Measurements from ENCODE around the gene GTF2A1. TPM values are rescaled to one million over a fixed set of nuclear protein-coding genes. Genes with fewer than 3 reads are reported as not detected.

Gene GTF2A1
- total RNA-seq, 3 donors from 2014 or later, result 42.8 to 44.4 (median 43.4) TPM

DNA sequence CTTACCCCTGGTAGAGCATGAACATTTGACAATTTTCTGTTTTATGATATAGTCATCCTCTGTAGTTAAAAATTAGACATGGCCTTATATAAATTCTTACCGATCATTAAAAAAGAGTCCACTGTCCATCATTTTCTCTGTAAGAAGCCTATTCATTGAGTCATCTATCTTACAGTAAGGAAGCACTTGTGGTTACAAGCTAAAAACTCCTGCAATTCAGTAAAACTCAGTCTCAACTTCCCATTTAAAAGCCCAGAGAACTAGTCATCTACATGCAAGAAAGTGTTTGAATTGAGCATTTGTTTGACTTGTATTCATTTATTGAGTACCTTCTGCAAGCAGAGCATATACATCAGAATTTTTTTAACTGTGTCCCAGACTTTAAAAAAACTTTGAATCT is 63.3 kb downstream of the GTF2A1 start:
- ATAC-seq (no peak), DNase-seq (no peak)
- Mint-ChIP-seq H3K4me1 (ENCODE audit: low read depth) (peaks cover 6% of the 10 kb centered on the region), H3K9me3 (no peaks in the 10 kb centered on the region), H3K36me3 (ENCODE audit: insufficient read depth) (no peaks in the 10 kb centered on the region), H3K4me3 (no peak overlapping the region), H3K27me3 (ENCODE audit: low read depth) (peaks cover 2% of the 10 kb centered on the region)

DNA sequence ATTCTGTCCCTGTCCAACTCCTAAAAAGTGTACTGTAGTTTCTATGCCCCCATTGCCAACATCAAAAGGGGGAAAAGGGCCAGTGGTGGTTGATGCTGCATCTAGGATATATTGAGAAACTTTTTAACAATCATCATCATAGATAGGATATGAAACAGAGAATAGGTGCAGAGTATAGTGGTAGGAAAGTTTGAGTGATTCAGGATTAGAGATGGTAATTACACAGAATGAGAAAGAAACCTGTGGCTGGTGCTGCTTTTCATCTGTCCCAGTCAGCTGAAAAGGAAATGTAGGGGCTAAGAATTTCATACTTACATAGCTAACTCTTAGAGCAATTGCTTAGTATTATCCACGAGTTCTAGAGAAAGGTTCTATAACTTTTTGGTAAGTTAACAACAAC is 67.6 kb downstream of the GTF2A1 start:
- Mint-ChIP-seq H3K27me3 (ENCODE audit: low read depth) (peaks cover 2% of the 10 kb centered on the region), H3K9me3 (peaks cover 4% of the 10 kb centered on the region), H3K4me1 (ENCODE audit: low read depth) (peaks cover 6% of the 10 kb centered on the region), H3K4me3 (no peak overlapping the region), H3K36me3 (ENCODE audit: insufficient read depth) (no peaks in the 10 kb centered on the region)
- ATAC-seq (peak; percentile 89 to 94), DNase-seq (no peak)

DNA sequence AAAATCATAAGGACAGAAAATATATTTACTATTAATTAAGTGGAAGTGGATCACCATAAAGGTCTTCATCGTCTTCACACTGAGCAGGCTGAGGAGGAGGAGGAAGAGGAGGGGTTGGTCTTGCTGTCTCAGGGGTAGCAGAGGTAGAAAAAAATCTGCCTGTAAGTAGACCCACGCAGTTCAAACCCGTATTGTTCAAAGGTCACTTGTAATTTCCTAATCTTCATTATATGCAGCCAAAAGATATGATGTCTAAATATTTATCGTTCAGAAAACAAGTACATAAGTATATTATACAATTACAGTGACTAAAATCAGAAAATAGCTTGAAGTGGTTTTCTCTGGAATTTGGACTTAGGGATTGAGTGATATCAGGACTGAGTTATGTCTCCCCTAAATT is 72.1 kb downstream of the GTF2A1 start:
- no peak overlapping the region for H3K4me3 Mint-ChIP-seq
- H3K4me1 Mint-ChIP-seq (ENCODE audit: low read depth), result peaks cover 17% of the 10 kb centered on the region
- H3K27me3 Mint-ChIP-seq (ENCODE audit: low read depth), result no peaks in the 10 kb centered on the region
- DNase-seq (no peak), ATAC-seq (no peak)
- peaks cover 4% of the 10 kb centered on the region for H3K9me3 Mint-ChIP-seq
- no peaks in the 10 kb centered on the region for H3K36me3 Mint-ChIP-seq (ENCODE audit: insufficient read depth)

GRCh38 chr14:81147140-81147897 is 73.4 kb downstream of the GTF2A1 start:
- peaks cover 4% of the 10 kb centered on the region for H3K9me3 Mint-ChIP-seq
- peaks cover 11% of the 10 kb centered on the region for H3K4me1 Mint-ChIP-seq (ENCODE audit: low read depth)
- no peaks in the 10 kb centered on the region for H3K36me3 Mint-ChIP-seq (ENCODE audit: insufficient read depth)
- no peak for ATAC-seq
- no peak overlapping the region for H3K4me3 Mint-ChIP-seq
- no peak for DNase-seq
- no peaks in the 10 kb centered on the region for H3K27me3 Mint-ChIP-seq (ENCODE audit: low read depth)

DNA sequence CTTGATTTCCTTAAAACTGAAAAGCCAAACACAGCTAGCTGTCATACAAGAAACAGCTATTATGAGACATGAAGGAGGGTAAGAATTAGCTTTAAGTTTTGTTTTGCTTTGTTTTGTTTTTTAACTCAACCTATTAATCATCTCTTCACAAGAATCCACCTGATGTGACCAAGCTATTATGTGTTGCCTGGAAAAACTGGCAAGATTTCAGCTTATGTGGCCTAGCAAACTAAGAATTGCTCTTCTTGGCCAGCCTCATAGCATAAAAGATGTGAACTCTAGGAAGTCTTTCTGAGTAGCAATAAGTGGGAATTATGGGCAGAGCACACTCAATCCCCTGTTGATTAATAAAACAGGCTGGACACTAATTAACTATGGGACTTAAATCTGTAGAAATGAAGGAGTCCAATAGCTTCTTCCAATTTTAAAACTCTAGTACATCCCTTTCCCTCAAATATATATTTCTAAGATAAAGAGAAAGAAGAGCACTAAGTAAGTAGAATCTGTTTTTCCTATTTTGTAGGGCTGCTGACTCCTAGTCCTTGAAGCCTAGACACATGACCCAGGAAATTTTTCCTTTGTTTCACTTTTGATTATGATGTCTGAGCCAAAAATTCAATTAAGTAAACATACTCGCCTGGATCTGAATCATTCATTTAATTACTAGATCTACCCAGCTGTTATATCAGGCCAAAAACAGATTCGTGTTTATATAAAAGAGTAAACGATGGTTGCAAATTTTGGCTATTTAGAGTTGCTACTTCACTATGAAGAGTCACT is 75.7 kb downstream of the GTF2A1 start:
- no peaks in the 10 kb centered on the region for H3K27me3 Mint-ChIP-seq (ENCODE audit: low read depth)
- peaks cover 4% of the 10 kb centered on the region for H3K9me3 Mint-ChIP-seq
- no peak overlapping the region for H3K4me3 Mint-ChIP-seq
- H3K36me3 Mint-ChIP-seq (ENCODE audit: insufficient read depth), result no peaks in the 10 kb centered on the region
- no peak for ATAC-seq
- DNase-seq, result no peak
- peaks cover 11% of the 10 kb centered on the region for H3K4me1 Mint-ChIP-seq (ENCODE audit: low read depth)

DNA sequence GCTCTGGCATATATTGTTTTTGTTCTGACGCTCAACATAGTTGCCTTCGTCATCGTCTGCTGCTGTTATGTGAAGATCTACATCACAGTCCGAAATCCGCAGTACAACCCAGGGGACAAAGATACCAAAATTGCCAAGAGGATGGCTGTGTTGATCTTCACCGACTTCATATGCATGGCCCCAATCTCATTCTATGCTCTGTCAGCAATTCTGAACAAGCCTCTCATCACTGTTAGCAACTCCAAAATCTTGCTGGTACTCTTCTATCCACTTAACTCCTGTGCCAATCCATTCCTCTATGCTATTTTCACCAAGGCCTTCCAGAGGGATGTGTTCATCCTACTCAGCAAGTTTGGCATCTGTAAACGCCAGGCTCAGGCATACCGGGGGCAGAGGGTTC is 77.0 kb downstream of the GTF2A1 start:
- H3K4me1 Mint-ChIP-seq (ENCODE audit: low read depth), result peaks cover 11% of the 10 kb centered on the region

GRCh38 chr14:81141426-81141825 is 79.3 kb downstream of the GTF2A1 start:
- Mint-ChIP-seq H3K4me1 (ENCODE audit: low read depth) (peaks cover under 1% of the 10 kb centered on the region), H3K27me3 (ENCODE audit: low read depth) (no peaks in the 10 kb centered on the region), H3K36me3 (ENCODE audit: insufficient read depth) (no peaks in the 10 kb centered on the region), H3K4me3 (no peak overlapping the region), H3K9me3 (no peaks in the 10 kb centered on the region)
- ATAC-seq (no peak), DNase-seq (no peak)

More for the DNA sequence above, 77.0 kb downstream of the GTF2A1 start:
- no peak for DNase-seq
- H3K36me3 Mint-ChIP-seq (ENCODE audit: insufficient read depth), result no peaks in the 10 kb centered on the region
- no peak for ATAC-seq
- H3K27me3 Mint-ChIP-seq (ENCODE audit: low read depth), result no peaks in the 10 kb centered on the region
- H3K9me3 Mint-ChIP-seq, result no peaks in the 10 kb centered on the region
- H3K4me3 Mint-ChIP-seq, result no peak overlapping the region

GRCh38 chr14:81138429-81138828 is 82.3 kb downstream of the GTF2A1 start:
- H3K4me3 Mint-ChIP-seq, result no peak overlapping the region
- DNase-seq (no peak), ATAC-seq (no peak)
- no peaks in the 10 kb centered on the region for H3K27me3 Mint-ChIP-seq (ENCODE audit: low read depth)
- H3K4me1 Mint-ChIP-seq (ENCODE audit: low read depth), result no peaks in the 10 kb centered on the region
- H3K36me3 Mint-ChIP-seq (ENCODE audit: insufficient read depth), result no peaks in the 10 kb centered on the region
- H3K9me3 Mint-ChIP-seq, result no peaks in the 10 kb centered on the region

DNA sequence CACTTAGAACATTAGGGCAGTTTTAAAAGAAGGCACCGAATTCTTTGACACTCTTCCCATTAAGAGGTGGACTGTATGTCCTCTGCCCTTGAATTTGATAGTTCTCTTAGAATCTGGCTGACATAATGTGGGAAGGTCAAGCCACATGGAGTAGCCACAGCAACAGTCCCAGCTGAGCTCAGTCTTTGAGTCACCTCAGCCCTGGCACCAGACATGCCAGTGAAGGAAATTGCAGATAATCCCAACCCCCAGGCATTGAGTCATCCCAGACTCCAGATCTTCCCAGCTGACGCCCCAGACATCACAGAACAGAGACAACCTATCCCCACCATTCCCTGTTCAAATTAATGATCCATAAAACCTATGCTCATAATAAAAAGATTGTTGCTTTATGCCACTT is 83.4 kb downstream of the GTF2A1 start:
- Mint-ChIP-seq H3K36me3 (ENCODE audit: insufficient read depth) (no peaks in the 10 kb centered on the region), H3K9me3 (no peaks in the 10 kb centered on the region)
- no peak for ATAC-seq

GRCh38 chr14:81133400-81133799 is 87.4 kb downstream of the GTF2A1 start:
- DNase-seq (no peak), ATAC-seq (no peak)
- H3K4me3 Mint-ChIP-seq, result no peak overlapping the region
- no peaks in the 10 kb centered on the region for H3K4me1 Mint-ChIP-seq (ENCODE audit: low read depth)
- H3K36me3 Mint-ChIP-seq (ENCODE audit: insufficient read depth), result no peaks in the 10 kb centered on the region
- H3K27me3 Mint-ChIP-seq (ENCODE audit: low read depth), result no peaks in the 10 kb centered on the region
- H3K9me3 Mint-ChIP-seq, result no peaks in the 10 kb centered on the region

More for the DNA sequence above, 83.4 kb downstream of the GTF2A1 start:
- no peak for DNase-seq
- H3K27me3 Mint-ChIP-seq (ENCODE audit: low read depth), result no peaks in the 10 kb centered on the region
- H3K4me1 Mint-ChIP-seq (ENCODE audit: low read depth), result no peaks in the 10 kb centered on the region
- H3K4me3 Mint-ChIP-seq, result no peak overlapping the region

DNA sequence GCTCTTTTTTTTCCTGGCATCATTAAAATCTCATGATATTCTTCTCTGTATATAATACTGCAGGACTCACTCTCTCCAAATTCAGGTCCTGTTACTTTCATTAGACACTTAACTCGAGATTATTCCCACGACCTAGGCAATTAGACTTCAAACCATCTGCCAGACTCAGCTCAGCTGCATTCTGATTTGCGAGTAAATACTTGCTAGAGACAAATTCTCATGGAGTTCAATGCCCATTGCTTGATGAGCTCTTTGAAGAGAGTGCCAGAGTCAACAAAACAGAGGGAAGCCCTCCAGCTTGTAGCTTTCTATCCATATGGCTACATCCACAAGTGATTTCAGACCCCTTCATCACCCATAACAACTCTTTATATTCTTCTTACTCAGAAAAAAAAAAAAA is 88.3 kb downstream of the GTF2A1 start:
- no peak for DNase-seq
- no peaks in the 10 kb centered on the region for H3K4me1 Mint-ChIP-seq (ENCODE audit: low read depth)
- no peak for ATAC-seq
- H3K9me3 Mint-ChIP-seq, result no peaks in the 10 kb centered on the region
- H3K27me3 Mint-ChIP-seq (ENCODE audit: low read depth), result no peaks in the 10 kb centered on the region
- no peak overlapping the region for H3K4me3 Mint-ChIP-seq
- H3K36me3 Mint-ChIP-seq (ENCODE audit: insufficient read depth), result no peaks in the 10 kb centered on the region

GRCh38 chr14:81129242-81129641 is 91.5 kb downstream of the GTF2A1 start:
- no peaks in the 10 kb centered on the region for H3K4me1 Mint-ChIP-seq (ENCODE audit: low read depth)
- DNase-seq, result no peak

GRCh38 chr14:81127785-81128184 is 93.0 kb downstream of the GTF2A1 start:
- no peak for DNase-seq
- Mint-ChIP-seq H3K36me3 (ENCODE audit: insufficient read depth) (no peaks in the 10 kb centered on the region), H3K4me1 (ENCODE audit: low read depth) (no peaks in the 10 kb centered on the region), H3K27me3 (ENCODE audit: low read depth) (no peaks in the 10 kb centered on the region), H3K4me3 (no peak overlapping the region), H3K9me3 (no peaks in the 10 kb centered on the region)
- no peak for ATAC-seq

More at GRCh38 chr14:81129242-81129641, 91.5 kb downstream of the GTF2A1 start:
- ATAC-seq, result no peak
- H3K4me3 Mint-ChIP-seq, result no peak overlapping the region
- H3K36me3 Mint-ChIP-seq (ENCODE audit: insufficient read depth), result no peaks in the 10 kb centered on the region
- no peaks in the 10 kb centered on the region for H3K9me3 Mint-ChIP-seq
- no peaks in the 10 kb centered on the region for H3K27me3 Mint-ChIP-seq (ENCODE audit: low read depth)

- DNase-seq (no peak), ATAC-seq (no peak)
- Mint-ChIP-seq H3K4me3 (no peak overlapping the region), H3K9me3 (no peaks in the 10 kb centered on the region), H3K4me1 (ENCODE audit: low read depth) (no peaks in the 10 kb centered on the region), H3K36me3 (ENCODE audit: insufficient read depth) (no peaks in the 10 kb centered on the region), H3K27me3 (ENCODE audit: low read depth) (no peaks in the 10 kb centered on the region)
Observed at GRCh38 chr14:81125536-81125935, 95.2 kb downstream of the GTF2A1 start.

Measured in activated T-cell treated with anti-CD3 and anti-CD28 coated beads, Interleukin-2, amount 50 U/mL, for 4 hours (primary cell).